ENCODE data around the gene KCNA2.

The KCNA2 gene

DNA sequence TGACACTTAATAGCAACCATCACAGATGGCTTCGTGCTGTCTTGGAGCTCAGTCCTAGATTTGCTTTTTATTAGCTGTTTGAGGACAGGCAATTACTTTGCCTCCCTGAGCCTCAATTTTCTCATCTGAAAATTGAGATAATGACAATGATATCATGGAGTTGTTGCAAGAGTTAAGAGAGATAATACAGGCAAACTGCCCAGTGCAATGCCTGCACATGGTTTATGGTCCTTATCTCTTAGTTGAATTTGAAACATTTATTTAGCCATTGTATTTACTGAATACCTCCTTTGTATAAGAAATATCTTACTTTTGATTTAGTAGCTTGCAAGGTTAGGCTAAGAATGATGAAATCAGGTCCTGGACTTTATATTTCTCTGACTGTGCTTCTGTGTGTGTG lies 17.7 kb downstream of the KCNA2 start:
- no peak for TF ChIP-seq CTCF (IDR thresholded peaks at IDR 0.05; ENCODE audit: low read depth, low read length)
- in situ Hi-C loops (cut with HindIII; ENCODE audit: low sequenced_read_pairs), result no loop called here
- DNase-seq (ENCODE audit: low read depth, low spot score), result no peak
- no peak overlapping the region for H3K4me3 ChIP-seq (ENCODE audit: low read depth, low read length)

GRCh38 chr1:110587906-110588305 lies 18.3 kb downstream of the KCNA2 start:
- in situ Hi-C loops (cut with HindIII; ENCODE audit: low sequenced_read_pairs), result no loop called here
- DNase-seq (ENCODE audit: low read depth, low spot score), result no peak
- H3K4me3 ChIP-seq (ENCODE audit: low read depth, low read length), result no peak overlapping the region
- no peak for TF ChIP-seq CTCF (IDR thresholded peaks at IDR 0.05; ENCODE audit: low read depth, low read length)

DNA sequence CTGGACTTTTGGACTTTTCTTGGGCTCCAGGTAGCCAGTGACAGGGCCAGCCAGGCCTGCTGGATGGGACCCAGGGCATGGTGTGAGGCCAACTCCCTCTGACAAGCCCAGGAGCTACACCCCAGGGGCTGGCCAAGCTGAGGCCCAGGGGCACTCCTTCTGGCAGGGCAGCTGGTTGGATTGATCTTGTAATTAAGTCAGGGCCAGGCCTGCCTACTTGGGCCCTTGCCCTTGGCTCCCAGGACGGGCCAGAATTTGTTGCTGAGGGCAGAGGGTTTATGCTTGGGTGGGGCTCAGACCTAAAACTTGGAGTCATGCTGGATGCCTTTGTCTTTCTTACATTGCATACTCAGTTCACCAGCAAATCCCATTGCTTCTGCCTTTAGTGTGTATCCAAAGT lies 20.7 kb downstream of the KCNA2 start:
- no peak overlapping the region for H3K4me3 ChIP-seq (ENCODE audit: low read depth, low read length)
- no peak for TF ChIP-seq CTCF (IDR thresholded peaks at IDR 0.05; ENCODE audit: low read depth, low read length)
- no peak for DNase-seq (ENCODE audit: low read depth, low spot score)
- in situ Hi-C loops (cut with HindIII; ENCODE audit: low sequenced_read_pairs), result no loop called here

DNA sequence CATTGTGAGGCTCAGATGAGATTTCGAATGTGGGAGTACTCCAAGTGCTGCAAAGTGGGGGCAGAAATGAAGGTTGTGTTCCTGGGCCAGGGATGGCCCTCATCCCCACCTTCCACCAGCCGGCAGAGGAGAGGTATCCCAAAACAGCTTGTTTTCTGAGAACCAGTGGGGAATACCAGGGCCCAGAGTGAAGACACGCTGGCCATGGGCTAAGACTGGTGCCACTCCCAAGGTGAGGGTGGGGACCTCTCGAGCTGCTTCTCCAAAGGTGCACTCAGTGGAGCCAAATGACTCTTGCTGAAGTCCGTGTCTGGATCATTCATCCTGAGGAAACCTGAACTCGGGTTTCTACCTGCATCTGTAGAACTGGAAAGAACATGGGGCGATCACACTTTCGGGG lies 22.1 kb downstream of the KCNA2 start:
- H3K4me3 ChIP-seq (ENCODE audit: low read depth, low read length), result no peak overlapping the region
- in situ Hi-C loops (cut with HindIII; ENCODE audit: low sequenced_read_pairs), result no loop called here
- DNase-seq (ENCODE audit: low read depth, low spot score), result no peak
- TF ChIP-seq CTCF (IDR thresholded peaks at IDR 0.05; ENCODE audit: low read depth, low read length), result no peak

GRCh38 chr1:110583505-110583904 lies 22.7 kb downstream of the KCNA2 start:
- in situ Hi-C loops (cut with HindIII; ENCODE audit: low sequenced_read_pairs), result no loop called here
- no peak overlapping the region for H3K4me3 ChIP-seq (ENCODE audit: low read depth, low read length)
- no peak for TF ChIP-seq CTCF (IDR thresholded peaks at IDR 0.05; ENCODE audit: low read depth, low read length)
- no peak for DNase-seq (ENCODE audit: low read depth, low spot score)

- in situ Hi-C loops (cut with HindIII; ENCODE audit: low sequenced_read_pairs), result no loop called here
- H3K4me3 ChIP-seq (ENCODE audit: low read depth, low read length), result no peak overlapping the region
- no peak for TF ChIP-seq CTCF (IDR thresholded peaks at IDR 0.05; ENCODE audit: low read depth, low read length)
- DNase-seq (ENCODE audit: low read depth, low spot score), result no peak
Measured at GRCh38 chr1:110582378-110582777, 23.8 kb downstream of the KCNA2 start.

DNA sequence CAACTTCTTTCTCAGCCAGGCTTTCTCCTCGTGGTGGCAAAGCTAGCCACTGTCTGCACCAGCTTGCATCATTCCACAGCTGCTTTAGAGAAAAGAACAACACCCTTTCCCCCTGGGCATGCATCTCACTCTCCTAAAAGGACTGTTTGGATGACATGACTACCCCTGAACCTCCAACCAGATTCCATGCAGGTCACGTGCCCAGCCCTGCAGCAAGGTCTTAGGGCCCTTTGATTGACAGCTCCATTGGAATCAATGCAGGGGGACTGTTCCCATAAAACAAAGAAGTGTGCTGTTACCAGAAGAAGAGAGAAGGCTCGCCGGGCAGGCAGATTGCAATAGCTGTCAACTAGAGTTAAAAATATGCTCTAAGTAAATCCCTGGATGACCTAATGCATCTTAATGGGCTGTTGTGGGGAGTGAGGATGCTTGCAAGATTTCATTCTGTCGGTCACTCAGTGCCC lies 24.4 kb downstream of the KCNA2 start:
- no peak overlapping the region for H3K4me3 ChIP-seq (ENCODE audit: low read depth, low read length)
- DNase-seq (ENCODE audit: low read depth, low spot score), result no peak
- in situ Hi-C loops (cut with HindIII; ENCODE audit: low sequenced_read_pairs), result no loop called here
- no peak for TF ChIP-seq CTCF (IDR thresholded peaks at IDR 0.05; ENCODE audit: low read depth, low read length)

Measured in astrocyte of the spinal cord (primary cell).